GF-D8 (cell line): ENCODE data around the gene CDC25A.

Source experiments
- DNase-seq: peaks from one replicate; lab custom pipeline; 2025; lab: John Stamatoyannopoulos, UW

The CDC25A gene

GRCh38 chr3:48194446-48195071 is 6.3 kb upstream of the CDC25A start:
- no peak for DNase-seq

DNA sequence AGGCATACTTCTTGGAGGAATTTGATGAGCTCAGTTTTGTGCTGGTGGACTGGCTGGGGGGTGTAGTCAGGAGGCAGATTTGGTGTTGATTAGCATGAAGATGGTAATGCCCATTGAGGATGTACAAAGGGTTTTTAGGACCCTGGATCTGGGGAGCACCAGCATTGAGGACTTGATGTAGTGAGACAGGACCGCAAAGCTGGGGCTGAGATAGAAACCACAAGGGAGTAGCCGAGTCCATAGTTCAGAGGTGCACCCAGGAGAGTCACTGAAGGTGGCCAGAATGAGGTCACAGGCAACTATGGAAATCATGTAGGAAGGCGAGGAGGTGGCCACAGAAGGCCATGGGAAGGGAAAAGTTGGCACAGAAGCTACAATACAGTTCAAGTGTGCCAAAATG is 2.7 kb upstream of the CDC25A start:
- DNase-seq: no peak

GRCh38 chr3:48189321-48189720 is 1.1 kb upstream of the CDC25A start:
- no peak for DNase-seq

DNA sequence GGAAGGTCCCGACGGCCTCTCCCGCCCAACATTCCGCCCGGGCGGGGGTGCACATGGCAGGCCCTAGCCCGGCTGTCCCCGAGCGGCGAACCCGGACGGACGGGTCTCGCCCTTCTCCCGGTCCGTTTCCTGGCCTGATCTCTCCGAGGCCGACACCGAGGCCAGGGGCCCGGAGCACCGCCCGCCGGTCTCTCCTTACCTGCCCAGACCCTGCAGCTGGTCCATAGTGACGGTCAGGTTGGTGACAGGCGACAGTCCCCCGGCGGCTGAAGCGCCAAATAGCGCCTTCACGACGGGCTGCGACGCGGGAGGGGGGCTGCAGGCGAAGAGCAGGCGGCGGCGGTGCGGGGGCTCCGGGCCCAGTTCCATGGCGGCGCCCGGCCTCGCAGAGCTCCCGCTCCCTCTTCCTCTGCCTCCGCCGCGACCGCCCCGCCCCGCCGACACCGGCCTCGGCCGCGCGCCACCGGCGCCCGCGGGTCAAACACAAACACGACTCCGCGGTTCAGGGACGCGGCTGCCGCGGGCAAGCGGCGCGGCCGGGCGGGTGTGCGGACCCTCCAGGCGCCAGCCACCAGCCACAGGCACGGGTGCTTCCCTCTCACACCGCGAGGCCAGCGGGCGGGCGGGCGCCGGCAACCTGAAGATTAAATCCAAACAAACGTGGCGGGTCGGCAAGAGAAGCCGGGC is 495 bp downstream of the CDC25A start:
- DNase-seq: no peak

DNA sequence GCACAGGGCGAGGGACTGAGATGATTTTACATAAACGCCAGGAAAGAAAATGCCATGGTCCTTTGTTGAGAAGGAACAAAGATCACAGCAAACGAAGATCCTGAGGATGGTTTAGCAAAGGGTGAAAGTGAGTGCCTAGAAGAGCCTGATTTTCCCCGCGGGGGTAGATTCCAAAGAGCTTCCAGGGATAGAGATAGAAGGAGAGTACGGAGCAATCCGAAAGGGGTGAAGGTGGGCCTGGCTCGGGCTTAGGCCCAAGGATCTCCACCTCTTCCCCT is 977 bp downstream of the CDC25A start:
- DNase-seq: no peak

DNA sequence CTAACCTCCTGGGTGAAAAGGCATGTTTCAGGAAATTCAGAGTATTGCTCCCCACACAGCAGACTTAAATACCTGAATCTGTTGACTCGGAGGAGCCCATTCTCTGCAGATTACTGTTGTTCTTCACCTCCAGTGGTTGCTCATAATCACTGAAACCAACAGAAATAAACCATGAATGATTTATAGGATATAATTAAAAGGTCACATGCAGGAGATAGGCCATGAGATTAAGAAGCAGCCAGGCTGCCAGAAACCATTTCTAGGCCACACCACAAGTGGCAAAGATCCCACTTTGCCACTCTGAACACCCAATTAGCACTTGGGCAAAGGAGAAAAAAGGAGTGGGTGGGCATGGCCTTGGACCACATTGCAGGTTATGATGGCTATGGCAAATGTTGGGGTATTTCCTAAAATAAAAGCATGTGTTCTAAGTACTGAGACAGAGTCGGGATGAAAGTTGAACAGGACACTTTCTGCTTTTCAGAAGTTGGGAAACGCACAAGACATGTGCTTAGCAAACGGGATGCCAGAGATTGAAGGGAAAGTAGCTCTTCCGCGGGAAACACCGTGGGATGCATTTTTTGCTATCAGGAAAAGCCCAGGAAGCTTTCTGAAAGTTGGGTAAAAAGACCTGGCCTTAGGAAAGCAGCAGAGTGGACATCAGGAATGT is 1.5 kb downstream of the CDC25A start:
- no peak for DNase-seq

DNA sequence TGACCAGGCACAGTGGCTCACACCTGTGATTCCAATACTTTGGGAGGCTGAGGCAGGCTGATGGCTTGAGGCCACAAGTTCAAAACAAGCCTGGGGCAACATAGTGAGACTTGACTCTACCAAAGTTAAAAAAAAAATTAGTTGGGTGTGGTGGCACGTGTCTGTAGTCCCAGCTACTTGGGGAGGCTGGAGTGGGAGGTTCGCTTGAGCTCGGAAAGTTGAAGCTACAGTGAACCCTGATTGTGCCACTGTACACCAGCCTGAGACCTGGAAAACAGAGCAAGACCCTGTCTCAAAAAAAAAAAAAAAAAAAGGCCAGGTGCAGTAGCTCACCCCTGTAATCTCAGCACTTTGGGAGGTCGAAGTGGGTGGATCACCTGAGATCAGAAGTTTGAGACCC is 3.1 kb downstream of the CDC25A start:
- no peak for DNase-seq

DNA sequence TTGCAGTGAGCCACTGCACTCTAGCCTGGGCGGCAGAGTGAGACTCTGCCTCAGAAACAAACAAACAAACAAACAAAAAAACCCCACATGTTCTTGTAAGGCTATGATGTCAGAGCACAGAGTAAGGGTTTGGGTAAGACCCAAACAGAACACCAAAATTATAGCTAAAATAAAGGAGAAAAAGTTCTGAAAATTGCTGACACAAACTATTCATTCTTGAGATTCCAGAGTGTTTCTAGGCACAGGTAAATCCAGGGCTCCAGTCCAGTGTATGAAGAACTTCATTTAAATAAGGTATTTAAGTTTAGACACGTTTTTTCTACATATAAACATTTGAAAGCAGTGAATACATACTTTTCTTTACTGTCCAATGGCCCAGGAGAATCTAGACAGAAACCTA is 3.9 kb downstream of the CDC25A start:
- DNase-seq: no peak

DNA sequence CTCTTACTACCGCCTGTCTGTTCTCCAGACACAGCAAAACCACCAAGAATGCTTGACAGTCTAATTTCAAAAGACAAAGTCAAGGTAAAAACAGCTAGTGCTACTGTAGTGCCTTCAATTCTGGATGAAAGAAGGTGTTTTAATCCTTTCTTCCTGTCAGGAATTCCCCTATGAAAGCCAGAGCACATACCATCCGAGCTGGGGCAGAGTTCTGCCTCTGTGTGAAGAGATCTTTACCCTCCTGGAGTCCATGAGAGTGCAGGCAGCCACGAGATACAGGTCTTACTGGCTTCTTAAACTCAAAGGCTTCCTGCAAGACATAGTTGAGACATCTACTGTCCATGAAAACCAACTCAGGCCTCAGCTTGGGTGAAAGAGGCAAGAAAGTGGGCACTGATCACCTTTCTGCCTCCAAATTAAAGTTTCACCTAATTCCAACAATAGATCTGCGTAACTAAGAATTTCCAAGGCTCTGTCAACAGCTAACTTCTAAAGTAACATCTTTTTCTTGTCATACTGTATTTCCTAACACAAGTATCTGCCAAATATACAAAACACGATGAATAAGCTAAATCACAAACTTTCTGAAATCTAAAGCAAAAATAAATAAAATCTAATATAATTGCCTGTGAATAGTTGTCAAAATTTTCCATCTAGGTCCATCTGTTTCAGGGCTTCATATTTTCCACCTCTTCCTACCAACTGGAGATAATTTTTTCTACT is 7.5 kb downstream of the CDC25A start:
- DNase-seq: no peak

DNA sequence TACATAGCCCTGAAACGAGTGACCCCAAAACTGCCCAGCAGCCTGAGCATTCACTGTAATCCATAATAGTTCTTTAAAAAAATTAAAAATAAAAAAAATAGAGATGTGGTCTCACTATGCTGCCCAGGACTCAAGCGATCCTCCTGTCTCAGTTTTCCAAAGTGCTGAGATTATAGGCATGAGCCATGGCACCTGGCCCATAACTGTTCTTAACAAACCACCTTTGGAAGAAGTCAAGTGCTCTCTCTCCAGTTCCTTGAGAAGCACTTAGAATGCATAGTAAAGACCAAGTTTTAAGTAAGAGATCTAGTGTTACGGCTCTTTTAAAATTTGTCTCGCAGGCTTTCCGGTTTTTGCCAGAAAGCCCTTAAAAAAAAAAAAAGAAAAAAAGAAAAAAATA is 8.2 kb downstream of the CDC25A start:
- DNase-seq: no peak

DNA sequence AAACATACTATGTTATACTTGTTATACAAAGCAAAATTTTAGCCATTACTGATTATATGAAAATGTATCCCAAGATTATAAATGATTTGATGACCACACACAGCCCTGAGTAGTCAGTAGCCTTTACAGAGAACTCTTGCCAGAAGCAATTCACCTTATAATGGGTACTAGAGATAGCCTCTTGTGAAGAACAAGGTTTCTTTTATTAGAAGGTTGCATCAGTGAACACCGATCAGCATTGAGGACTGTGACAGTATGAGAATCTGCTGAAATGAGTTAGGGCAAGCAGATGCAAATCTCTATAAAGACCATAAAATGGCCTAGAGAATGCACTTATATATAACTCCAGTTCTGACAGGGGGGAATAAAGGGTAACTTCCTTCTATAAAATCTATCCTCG is 10.1 kb downstream of the CDC25A start:
- no peak for DNase-seq

- DNase-seq: no peak
Measured at GRCh38 chr3:48157950-48158376, 30.3 kb downstream of the CDC25A start.

- DNase-seq: no peak
Measured at GRCh38 chr3:48157202-48157840, 30.9 kb downstream of the CDC25A start.

- DNase-seq: no peak
Measured at GRCh38 chr3:48156163-48156562, 32.1 kb downstream of the CDC25A start.

- no peak for DNase-seq
Measured at GRCh38 chr3:48155122-48155521, 33.1 kb downstream of the CDC25A start.

DNA sequence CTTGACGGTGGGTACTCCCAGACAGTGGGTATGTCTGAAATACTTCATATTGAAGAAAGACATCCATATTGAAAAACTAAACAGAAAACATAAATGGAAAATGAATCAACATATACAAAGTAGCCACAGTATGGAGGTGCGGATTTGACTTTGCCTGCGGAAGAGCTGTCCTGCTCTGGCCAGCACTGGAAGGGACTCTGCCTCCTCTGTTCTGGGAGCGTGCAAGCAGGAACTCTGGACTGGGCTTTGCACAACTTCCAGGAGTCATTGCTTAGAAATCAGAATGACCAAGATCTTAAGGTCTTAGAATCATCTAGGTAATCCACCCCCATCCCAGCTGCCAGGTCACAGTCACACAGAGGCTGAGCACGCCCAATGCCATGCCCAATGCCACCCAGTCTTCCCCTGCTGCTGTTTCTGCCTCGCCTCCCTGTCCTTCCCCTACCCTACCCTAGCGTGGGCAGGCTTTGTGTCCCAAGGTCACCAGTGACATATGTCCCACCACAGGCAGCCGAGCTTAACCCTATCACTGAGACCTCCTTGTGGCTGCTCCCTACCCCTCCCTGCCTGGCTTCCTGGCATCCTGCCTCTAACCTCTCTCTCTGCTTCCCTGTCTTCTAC is 36.3 kb downstream of the CDC25A start:
- no peak for DNase-seq

GRCh38 chr3:48151058-48151806 is 37.0 kb downstream of the CDC25A start:
- DNase-seq: peak; percentile 35

GRCh38 chr3:48143992-48144391 is 44.2 kb downstream of the CDC25A start:
- no peak for DNase-seq

GRCh38 chr3:48143567-48143966 is 44.6 kb downstream of the CDC25A start:
- no peak for DNase-seq

DNA sequence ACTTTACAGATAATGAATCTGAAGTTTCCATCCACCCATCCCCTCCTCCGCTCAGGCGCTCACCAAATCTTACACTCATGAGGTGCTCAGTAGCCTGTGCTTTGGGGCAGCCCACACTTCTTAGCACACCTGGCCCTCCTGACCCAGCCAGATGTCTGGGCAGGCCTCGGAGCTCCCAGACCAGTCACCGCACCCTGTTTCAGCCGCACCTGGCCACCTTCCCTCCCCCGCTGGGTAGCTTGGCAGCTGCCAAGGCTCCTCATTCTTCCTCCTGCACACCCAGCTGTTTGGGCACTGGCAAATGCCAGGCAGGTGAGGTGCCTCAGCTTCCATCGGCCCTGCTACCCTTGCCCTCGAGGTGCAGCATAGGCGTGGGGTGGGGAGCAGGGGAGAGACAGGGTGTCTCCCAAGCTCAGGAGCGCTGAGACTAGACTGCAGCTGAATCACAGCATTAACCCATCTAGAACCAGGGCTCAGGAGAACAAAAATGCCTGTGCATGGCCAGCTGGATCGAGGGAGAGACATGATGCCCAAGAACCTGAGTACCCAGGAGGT is 45.8 kb downstream of the CDC25A start:
- DNase-seq: no peak

GRCh38 chr3:48141604-48142137 is 46.5 kb downstream of the CDC25A start:
- DNase-seq: no peak
